NCI-H2107 treated with DMSO at 0.1 percent for 48 hours (cell line): ENCODE data around the gene FILIP1.

Experiments
- DNase-seq: peaks from one replicate; lab custom pipeline; 2025; ENCODE audit not compliant: unreplicated experiment; lab: John Stamatoyannopoulos, UW

Gene FILIP1

DNA sequence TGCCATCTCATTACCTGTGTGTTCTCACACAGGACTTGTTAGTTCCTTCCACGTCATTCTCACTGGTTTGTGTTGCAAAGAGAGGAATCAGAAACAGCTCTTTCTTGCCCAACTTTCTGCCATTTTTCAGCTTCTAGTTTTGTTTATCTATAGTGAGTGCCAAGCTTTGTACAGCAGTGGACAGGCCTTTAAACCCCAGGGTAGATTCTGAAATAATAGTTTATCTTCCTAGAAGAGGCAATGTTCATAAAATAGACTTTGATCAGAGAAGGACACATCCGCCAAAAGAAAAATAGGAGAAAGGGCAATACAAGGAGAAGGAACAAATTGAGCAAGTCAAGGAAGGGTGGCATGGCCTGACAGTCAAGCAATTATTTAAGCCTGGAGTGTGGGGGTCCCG lies 191.3 kb downstream of the FILIP1 start:
- no peak for DNase-seq

DNA sequence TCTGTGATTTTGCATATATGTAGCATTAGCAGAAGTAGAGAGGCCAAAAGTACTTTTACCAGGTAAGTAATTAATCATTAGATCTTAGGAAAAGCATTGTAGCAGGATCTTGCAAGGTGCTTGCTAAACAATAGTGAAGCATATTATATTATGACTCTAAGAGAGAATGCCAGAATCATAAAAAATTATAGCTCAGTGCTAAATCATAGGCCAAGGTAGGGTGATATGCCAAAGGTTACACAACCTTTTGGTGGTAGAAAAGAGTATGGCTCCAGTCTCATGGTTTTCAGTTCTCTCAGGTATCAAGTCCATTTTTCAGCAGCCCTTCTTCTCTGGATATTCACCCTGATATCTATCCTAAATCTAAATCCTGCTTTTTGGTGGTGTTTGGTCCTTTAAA lies 192.1 kb downstream of the FILIP1 start:
- no peak for DNase-seq

DNA sequence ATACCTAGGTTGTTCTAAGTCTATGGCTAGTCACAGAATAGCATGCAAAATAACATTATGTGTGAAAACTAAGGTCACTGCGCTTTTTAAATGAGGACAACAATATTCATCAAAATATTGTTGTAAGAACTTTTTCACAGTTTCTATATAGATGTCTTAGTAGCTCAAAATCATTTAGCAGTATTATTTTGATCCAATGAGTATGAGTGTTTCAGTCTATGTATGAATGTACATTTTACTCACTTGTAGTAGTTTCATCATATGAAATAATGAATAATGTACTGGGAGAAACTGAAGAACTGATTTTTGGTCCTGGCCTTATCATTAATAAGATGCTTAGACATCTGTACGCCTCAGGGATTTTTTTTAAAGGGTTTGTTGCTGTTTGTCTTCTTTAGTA lies 192.5 kb downstream of the FILIP1 start:
- DNase-seq: no peak

DNA sequence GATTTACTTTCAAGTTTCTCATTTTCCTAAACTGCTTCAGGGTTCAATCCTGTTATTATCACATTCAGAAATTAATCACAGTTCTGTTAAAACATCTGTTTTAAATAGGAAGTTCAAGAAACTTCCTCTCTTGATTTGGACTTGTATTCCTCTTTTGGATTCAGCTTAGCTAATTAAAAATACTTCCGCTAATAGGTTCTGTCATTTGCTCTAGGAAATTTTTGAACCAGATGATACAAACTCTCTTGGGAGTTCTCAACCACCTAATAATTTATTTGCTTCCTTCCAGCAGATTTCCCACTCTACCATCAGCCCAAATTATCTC lies 193.1 kb downstream of the FILIP1 start:
- no peak for DNase-seq

DNA sequence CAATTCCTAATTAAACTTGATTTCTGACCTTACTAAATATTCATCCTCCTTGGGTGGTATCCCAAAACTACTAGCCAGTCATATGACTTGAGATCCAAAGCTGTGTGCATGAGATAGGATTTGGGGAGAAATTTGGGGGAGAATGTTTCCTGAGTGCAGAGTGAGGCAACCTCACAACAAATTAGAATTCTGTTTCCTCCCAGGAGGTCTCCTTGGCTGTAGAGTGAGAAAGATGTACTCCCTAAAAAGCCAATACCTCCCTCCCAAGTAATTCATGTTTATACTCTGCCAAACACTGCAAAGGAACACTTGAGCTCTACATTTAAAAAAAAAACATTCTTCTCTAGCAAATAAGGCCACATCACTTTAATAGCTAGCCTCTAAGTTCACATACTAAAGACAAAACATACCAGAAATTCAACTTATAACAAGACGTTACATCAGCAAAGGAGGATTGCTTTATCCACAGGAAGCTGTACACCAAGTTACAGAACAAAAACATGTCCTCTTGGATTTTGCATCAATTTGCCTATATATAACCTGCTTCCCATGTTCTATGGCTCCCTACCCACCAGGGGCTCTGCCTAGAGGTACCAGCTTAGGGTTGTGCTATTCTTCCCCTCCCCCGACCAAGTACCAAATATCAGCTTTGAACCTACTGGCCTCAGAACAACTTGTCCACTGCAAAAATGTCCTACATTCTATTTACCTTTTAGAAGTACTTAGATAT lies 193.6 kb downstream of the FILIP1 start:
- DNase-seq: no peak

DNA sequence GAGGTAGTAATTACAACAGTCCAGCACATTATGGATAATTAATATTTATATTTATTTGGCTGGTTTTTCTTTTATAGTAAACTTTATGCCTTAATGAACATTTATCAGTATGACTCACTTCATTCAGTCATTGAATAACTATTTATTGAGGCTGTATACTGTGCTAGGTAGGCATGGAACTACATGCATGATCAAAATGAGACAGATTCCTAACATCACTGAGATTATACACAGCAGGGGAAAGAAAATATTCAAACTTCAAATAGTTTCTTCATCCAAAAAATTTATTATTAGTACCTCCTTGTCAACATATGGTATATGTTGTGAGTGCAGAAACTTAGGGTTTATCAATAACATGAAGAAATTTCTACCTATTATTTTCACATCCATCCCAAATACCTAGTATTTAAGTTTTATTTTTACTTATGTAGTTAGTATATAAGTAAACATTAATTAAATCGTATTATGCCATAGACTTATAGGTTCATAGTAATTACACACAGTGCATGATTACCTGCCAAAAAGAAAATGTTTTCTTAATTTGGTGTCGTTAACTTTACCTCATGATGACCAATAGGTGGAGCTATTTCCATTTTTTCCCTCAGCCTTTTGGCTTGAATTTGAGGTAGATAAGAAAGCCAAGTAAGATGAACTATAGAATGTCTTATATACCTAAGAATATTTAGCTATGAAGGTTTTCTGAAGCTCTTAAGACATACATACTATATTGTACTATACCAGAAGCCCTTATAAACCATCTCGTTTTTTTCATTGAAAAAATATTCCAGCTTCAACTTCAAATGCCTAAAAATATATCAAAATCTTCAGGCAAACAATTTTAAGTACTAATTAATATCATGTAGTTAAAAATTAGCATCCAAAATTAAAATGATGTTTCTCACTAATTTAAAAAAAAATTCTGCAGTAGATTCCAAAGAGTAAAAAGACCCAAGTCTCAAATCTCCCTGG lies 196.5 kb downstream of the FILIP1 start:
- DNase-seq: peak; percentile 49

DNA sequence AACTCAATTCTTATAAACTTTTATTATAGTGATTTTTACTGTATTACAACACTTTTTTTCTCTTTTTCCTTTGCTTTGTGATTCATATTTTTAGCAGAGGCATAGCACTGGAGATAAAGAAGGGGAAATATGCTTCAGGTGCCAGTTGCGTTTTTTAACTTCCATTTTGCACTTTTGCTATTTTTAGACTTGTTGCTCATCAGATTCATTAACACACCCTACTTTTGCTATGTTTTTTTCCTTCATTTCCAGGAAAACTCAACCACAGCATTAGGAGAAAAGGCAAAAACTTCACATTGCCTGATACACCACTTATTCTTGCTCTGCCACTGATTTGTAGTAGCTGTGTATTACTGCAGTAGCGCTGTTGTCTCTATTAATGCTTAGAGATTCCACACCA lies 201.0 kb downstream of the FILIP1 start:
- DNase-seq: no peak

DNA sequence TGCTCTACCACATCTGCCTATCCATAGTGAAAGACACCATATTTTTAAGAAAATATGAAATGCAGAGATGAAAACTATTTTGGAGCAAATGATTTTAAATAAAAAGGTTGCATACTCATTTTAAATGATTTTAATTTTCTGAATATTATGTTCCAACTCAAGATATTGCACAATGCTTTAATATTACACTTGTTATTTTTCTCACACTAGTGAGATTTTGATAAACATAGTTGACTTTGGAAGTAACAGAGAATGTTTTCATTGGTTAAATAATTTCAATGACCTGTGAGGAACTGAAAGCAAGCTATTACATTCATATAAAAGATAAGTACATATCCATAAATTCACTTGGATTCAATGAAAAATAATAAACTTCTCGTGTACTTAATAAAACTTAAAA lies 201.9 kb downstream of the FILIP1 start:
- no peak for DNase-seq

DNA sequence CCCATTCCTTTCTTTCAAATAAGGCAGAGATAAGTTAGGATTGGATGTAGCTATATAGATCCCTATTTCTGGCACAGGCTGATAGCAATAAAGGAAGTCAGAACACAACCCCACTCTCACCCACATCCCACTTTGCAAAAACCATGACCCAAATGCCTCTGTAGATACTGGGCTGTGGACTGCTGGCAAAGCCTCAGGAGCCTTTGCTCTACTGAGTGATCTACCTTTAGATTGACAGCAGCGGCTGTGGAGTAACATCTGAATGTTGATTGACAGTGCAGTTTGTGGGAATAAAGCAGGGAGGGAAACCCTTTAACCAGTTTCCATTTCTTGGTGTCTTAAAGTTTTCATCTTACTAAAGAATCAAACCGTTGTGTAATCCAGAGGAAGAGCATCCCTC lies 202.3 kb downstream of the FILIP1 start:
- DNase-seq: no peak

DNA sequence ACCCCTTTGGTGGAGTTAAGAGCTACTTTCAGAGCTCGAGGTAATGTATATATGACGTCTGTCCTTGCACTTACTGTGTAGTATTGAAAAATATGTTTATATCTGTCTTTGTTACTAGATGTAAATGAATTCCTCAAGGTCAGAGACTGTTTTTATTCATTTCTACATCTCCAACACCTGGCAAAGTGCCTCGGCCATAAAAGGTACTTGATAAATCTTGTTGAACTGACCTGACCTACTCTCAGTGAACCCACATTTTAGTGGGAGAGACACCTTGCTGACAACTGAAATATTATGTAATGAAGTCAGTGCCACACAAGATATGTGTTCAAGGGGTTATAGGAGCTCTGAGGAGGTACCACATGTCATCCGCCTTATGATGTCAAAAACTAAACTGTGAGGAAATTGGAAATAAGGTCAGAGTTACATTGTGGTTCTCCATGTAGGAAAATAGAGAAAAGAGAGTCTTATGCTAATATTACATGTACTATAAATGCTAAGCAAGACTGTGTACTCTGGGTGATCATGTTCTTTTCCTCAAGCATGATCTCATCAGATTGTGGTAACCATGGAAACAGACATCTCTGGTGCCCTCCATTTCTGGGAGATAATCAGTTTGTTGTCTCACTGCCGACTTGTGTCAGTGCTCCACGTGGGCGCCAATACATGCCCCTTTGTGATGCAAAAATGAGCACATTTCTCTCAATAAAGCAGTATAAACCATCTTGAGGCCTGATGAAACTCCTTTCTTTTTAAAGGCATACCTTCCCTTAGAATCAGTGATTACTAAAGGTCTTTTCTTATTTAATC lies 203.3 kb downstream of the FILIP1 start:
- no peak for DNase-seq

DNA sequence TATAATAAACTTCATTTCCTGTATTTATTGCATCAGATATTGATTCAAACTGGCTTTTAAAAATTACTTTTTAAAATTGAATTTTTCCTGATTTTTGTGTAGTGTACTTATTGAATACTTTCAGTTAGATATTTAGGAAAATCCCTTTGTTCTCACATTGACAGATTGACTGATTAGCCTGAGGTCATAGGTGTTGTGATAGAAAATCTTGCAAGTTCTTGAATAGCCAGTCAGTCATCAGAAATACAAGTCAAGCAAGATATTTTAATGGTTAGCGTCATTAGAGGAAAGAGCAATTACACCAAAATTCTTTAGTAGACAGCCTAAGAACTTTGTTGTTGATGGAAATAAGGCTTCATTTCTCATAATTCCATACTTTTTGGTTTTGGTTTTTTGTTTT lies 205.6 kb downstream of the FILIP1 start:
- no peak for DNase-seq

DNA sequence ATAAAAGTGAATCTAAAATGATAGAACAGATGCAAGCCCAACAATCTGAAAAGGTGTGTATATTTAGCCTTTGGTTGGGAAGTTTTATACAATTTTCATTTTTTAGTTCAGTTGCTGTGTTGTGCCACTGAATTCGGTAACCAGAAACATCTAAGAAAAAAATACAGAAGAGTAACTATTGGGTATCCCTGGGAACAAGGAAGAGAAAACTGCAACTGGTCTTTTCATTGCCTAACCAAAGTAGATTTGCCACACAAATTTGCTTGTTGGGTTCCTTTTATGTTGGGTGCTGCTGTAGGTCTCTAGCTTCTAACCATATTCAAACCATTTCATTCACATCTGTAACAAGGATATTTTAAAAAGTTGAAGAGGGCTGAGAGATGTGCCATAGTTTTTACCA lies 206.2 kb downstream of the FILIP1 start:
- DNase-seq: no peak

DNA sequence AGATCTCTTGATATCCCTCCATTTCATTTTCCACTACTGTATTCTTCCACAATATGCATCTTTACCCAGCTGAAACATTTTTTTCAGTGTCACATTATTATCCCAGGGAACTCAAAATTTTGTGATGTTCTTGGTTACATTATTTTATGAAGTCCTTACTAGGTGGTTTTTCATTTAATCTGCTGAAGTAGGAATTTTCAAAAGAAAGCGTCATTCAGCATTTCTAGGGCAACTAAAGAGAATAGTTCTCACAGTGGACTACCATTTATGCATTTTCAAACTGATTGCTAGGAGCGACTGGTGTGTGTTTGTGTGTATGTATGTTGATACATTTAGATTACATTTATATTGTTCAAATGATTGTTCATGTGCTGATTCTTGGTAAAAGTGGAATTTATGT lies 206.6 kb downstream of the FILIP1 start:
- no peak for DNase-seq

DNA sequence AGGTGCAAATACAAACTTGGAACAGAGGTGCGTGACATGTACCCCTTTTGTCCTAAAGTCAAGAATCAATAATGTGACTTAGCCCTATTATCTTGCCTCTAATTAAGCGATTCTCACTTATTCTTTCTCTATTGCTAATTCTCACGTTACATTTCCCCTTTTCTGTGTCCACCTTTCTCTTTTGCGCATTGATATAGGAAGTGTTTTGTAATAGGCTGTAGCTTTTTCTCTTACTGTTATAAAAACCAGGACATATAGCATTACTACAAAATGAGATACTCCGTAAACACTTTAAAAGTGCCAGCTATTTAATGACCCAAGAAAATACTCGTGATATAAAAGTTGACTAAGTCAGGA lies 208.3 kb downstream of the FILIP1 start:
- DNase-seq: peak; percentile 69

DNA sequence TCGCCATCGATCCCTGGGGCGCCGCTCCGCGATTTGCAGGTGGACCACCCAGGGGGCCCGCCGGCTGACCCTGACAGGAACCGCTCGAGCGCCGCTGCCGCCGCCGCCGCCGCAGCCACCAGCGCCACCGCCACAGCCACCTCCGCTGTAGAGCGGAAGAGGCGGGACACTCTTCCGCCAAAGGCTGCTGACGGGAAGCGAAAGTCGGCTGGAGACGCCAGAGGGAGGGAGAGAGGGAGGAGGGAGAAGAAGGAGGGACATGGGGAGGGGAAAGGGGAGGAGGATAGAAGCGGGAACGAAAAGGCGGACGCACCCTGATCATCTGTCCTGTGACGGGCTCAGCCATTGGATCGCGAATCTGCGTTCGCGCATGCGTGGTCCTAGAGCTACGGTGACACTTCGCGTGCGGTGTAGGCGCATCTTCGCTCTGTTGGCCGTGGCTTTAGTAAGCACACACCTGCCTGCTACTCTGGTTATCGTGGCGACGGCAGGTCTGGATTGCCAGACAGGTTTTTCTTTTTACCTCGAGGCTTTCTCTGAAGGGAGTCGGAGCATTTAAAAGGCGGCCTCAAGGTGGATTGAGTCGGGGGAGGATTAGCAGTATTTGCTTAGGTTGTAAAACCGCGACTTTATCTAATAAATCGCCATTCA lies 208.8 kb downstream of the FILIP1 start, which contains the start of gene TMEM30A:
TSS of gene TMEM30A (minus strand) at position 161 of the 651 bp plus-strand sequence. CDS start at position 7, 154 bp downstream.
- DNase-seq: peak; percentile 99

DNA sequence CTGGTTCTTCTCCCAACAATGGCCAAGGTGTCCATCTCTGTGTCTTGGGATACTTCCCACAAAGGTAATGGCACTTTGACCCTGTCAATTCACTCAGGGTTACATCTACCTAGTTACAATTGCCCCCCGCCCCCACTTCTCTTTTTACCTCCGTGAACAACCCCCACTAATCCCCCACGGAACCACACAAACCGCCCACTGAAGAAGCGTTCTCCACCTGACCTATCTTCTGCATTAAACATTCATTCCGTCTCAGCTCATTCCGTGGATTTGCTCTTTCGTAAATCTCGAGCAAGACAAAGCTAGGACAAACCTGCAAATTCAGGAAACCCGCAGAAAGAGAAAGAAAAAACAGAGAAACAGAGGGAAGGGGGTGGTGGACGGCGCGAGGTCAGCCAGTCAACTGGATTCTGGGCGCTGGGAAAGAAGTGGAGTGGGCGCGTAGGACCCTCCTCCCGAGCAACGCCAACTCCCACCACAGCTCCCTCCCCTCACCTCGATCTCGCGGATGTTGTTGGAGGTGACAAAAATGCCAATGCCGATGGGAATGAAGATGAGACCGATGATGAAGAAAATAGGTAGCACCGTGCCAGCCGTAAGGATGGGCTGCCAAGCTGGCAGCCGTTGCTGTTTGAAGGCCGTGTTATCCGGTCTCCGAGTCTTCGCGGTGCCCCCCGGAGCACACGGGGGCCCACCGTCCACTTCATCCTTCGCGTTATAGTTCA lies 209.5 kb downstream of the FILIP1 start:
- DNase-seq: no peak

DNA sequence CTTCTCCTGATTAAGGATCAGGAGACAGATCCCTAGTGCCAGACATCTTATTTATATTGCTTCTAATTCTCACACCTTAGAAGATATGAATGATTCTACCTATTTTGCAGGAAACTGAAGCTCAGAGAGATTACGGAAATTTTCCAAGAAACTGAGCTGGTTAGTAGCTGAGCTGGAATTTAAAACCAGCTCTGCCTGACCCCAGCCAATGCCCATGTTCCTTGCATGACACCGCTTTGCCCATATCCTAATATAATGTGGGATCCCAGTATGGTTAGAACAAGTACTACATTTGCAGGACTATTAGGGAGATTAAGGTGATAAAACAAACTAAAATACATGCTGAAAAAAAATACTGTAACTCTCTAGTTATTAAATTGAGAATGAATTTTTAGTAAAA lies 210.9 kb downstream of the FILIP1 start:
- DNase-seq: no peak

DNA sequence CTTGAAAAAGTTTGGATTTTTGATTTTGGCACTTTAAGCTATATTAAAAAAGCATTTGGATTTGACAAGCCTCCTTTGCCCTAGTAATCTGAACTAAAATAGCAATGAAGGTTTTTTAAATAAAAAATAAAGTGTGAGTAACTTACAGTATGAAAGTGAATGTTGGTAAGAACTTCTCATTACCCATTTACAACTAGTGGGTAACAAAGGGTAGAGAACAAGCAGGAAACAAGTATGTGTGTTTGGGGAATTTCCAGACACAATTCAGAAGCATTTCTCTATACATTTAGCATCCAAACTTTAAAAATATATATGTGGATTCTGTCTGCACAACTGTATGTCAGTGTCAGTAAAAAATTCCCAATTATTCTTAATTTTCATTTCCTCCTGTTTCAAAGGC lies 211.9 kb downstream of the FILIP1 start:
- no peak for DNase-seq

DNA sequence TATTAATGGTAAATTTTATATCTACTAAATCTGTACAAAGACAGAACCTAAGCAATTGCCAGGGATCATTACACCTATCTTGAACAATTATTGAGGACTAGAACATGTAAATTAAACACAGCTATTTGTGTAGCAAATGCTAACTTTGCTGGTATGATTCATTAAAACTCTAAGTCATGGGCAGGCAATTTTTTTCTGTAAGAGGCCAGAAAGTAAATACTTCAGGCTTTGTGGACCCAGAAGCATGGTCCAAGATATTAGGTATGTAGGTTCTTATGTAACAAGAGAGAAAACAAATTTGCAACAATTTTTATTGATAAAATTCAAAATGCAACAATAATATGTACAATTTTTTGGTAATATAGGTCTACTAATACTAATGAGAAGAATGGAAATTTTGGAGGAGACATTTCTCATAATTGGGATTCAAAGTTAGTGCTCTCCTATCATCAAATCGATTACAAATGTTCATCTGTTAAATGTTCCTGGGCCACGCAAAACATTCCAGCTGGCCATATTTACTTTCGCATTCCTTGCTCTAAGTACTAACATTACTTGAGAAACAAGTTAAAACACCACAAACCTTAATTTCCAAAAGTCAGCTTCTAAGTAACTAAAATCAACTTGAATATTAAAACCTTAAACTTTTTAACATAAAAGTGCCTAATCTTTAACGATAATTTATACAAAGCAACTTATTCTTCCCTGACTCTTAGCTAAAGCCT lies 213.3 kb downstream of the FILIP1 start:
- DNase-seq: no peak

DNA sequence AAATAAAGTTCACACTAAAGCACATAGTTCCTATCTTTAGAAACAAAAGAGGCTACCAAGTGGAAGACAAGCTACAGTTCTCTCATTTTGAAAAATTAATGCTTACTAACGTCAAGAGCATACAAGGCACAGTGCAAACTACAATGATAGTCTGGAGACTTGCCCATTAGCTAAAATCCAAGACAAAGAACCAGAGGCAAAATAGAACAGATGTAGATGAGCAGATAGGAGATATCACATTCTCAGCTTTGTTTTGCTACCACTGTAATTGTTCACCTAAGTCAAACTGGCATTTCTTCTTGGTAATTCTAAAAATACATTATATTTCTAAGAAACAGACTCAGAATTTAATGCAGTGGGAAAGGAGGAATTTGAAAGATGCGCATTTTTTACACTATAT lies 214.2 kb downstream of the FILIP1 start:
- DNase-seq: no peak
